Neutrophil (primary cell): Measurements from ENCODE around the gene CTU1.

Experiments used
- H3K27ac ChIP-seq: fragments of 200-600 bp; sonication (generic); 2 replicates; pipeline ENCODE4 v1.5.1; 2016; ENCODE audit warnings: mild to moderate bottlenecking, moderate library complexity
- H3K27me3 ChIP-seq: fragments of 200-600 bp; sonication (generic); 2 replicates; pipeline ENCODE4 v1.6.0; 2016; ENCODE audit warnings: mild to moderate bottlenecking
- H3K36me3 ChIP-seq: fragments of 200-600 bp; sonication (generic); 2 replicates; pipeline ENCODE4 v1.5.1; 2017
- H3K4me1 ChIP-seq, 2 experiments: fragments of 200-600 bp in 1 of 2; sonication (generic) in 1 of 2; 1 replicate in 1 of 2; 2 replicates in 1 of 2; pipeline versions ENCODE4 v1.5.1 to v1.6.1; 2013 to 2016; ENCODE audit warnings: low read depth in 1 of 2, low read length in 1 of 2, mild to moderate bottlenecking in 1 of 2, moderate library complexity in 1 of 2; ENCODE audit not compliant: control insufficient read depth in 1 of 2, insufficient read depth in 1 of 2
- H3K4me3 ChIP-seq, 2 experiments: fragments of 200-600 bp in 1 of 2; sonication (generic) in 1 of 2; 1 replicate in 1 of 2; 2 replicates in 1 of 2; pipeline ENCODE4 v1.5.1; 2013 to 2016; ENCODE audit warnings: low read depth in 1 of 2, low read length in 1 of 2, mild to moderate bottlenecking in 1 of 2, moderate library complexity in 1 of 2
- H3K9me3 ChIP-seq: fragments of 200-600 bp; sonication (generic); 2 replicates; pipeline ENCODE4 v1.5.1; 2016
- CTCF ChIP-seq: fragments of 200-600 bp; sonication (generic); IDR thresholded peaks from 2 replicates; pipeline ENCODE4 v1.5.1; 2016; ENCODE audit warnings: antibody characterized with exemption

The CTU1 gene

GRCh38 chr19:51082611-51083010 is 25.6 kb downstream of the CTU1 start, which contains the start of gene KLK14:
Gene KLK14, minus strand, starts transcription at chr19:51082887. Its CDS starts 273 bp downstream, at chr19:51082614.
- no peak within 1 kb of the TSS for H3K4me3 ChIP-seq
- no peak for TF ChIP-seq CTCF
- H3K27me3 ChIP-seq = peaks cover 21% of the 10 kb centered on the region
- H3K27ac ChIP-seq = no peak within 1 kb of the TSS
- H3K9me3 ChIP-seq = no peaks in the 10 kb centered on the region
- H3K4me1 ChIP-seq = no peaks in the 10 kb centered on the region
- no peaks in the 10 kb centered on the region for H3K36me3 ChIP-seq

- Histone ChIP-seq H3K4me3 (no peak overlapping the region), H3K9me3 (no peaks in the 10 kb centered on the region)
Measured at GRCh38 chr19:51081476-51081875, 26.7 kb downstream of the CTU1 start.

GRCh38 chr19:51079481-51080110 is 28.6 kb downstream of the CTU1 start:
- no peaks in the 10 kb centered on the region for H3K9me3 ChIP-seq
- peaks cover 33% of the 10 kb centered on the region for H3K27me3 ChIP-seq
- no peak for TF ChIP-seq CTCF
- H3K4me3 ChIP-seq = no peak overlapping the region
- H3K36me3 ChIP-seq = no peaks in the 10 kb centered on the region
- H3K27ac ChIP-seq = no peak overlapping the region
- no peaks in the 10 kb centered on the region for H3K4me1 ChIP-seq

More at GRCh38 chr19:51081476-51081875, 26.7 kb downstream of the CTU1 start:
- Histone ChIP-seq H3K27ac (no peak overlapping the region), H3K27me3 (peaks cover 23% of the 10 kb centered on the region), H3K4me1 (no peaks in the 10 kb centered on the region), H3K36me3 (no peaks in the 10 kb centered on the region)
- no peak for TF ChIP-seq CTCF

- TF ChIP-seq CTCF = no peak
- Histone ChIP-seq H3K9me3 (no peaks in the 10 kb centered on the region), H3K27me3 (peaks cover 34% of the 10 kb centered on the region), H3K4me1 (no peaks in the 10 kb centered on the region), H3K36me3 (no peaks in the 10 kb centered on the region), H3K27ac (no peak overlapping the region), H3K4me3 (no peak overlapping the region)
Measured at GRCh38 chr19:51078731-51079130, 29.5 kb downstream of the CTU1 start.

DNA sequence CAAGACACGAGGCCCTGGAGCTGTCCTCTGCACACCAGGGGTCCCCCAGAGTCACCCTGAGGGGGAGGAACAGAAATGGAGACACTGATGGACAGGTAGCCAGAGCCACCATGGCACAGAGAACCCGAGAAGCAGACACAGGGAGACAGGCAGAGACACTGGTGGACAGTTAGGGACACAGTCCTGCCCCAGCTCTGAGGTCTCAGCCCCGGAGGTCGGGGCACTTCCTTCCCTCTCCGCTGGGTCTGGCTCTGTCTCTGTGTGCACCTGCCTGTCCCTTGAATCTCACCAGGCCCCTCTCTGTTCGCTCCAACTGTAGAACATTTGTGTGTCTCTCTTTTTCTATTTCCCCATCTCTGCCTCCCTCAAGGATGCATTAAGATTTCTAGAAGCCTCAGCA is 30.1 kb downstream of the CTU1 start:
- Histone ChIP-seq H3K36me3 (no peaks in the 10 kb centered on the region), H3K27me3 (peaks cover 27% of the 10 kb centered on the region), H3K9me3 (no peaks in the 10 kb centered on the region), H3K4me1 (no peaks in the 10 kb centered on the region), H3K27ac (no peak overlapping the region), H3K4me3 (no peak overlapping the region)
- TF ChIP-seq CTCF = no peak
